Vagina (tissue), 2 donors: ENCODE data around the gene PTPRE. TPM values are rescaled to one million over a fixed set of nuclear protein-coding genes. Genes with fewer than 3 reads are reported as not detected.

ENCODE experiments used
- DNase-seq, 2 donors: peaks; one replicate each; pipeline ENCODE4 v3.0.0-alpha.2; 2017; ENCODE audit errors: extremely low spot score in 2 of 2
- H3K27ac ChIP-seq: fragments of 200-600 bp; sonication (generic); one replicate; pipeline ENCODE4 v1.5.1; 2019
- H3K27me3 ChIP-seq: fragments of 200-600 bp; sonication (generic); one replicate; pipeline ENCODE4 v1.5.1; 2019
- H3K36me3 ChIP-seq, 2 donors: fragments of 200-600 bp; sonication (generic); one replicate each; pipeline ENCODE4 v1.5.1; 2017 to 2019
- H3K4me1 ChIP-seq: fragments of 200-600 bp; sonication (generic); one replicate; pipeline ENCODE4 v1.5.1; 2019
- H3K4me3 ChIP-seq, 2 donors: fragments of 200-600 bp; sonication (generic); 1 replicate in 1 of 2; 2 replicates in 1 of 2; pipeline ENCODE4 v1.5.1; 2016 to 2019
- H3K9me3 ChIP-seq: fragments of 200-600 bp; sonication (generic); one replicate; pipeline ENCODE4 v1.5.1; 2019
- POLR2A ChIP-seq, 2 donors: fragments of 450-650 bp; IDR thresholded peaks; one replicate each; pipeline ENCODE4 v1.6.1; 2017; ENCODE audit warnings: antibody characterized with exemption in 2 of 2, mild to moderate bottlenecking in 2 of 2, moderate library complexity in 2 of 2
- POLR2AphosphoS5 ChIP-seq, 2 donors: sonication (generic); formaldehyde crosslinking; IDR thresholded peaks; one replicate each; pipeline ENCODE4 v1.9.0; 2017; ENCODE audit warnings: antibody characterized with exemption in 2 of 2, mild to moderate bottlenecking in 2 of 2, low read depth in 1 of 2; ENCODE audit not compliant: insufficient read depth in 1 of 2
- intact Hi-C: fragments of 100-400 bp; cut with DNase I; formaldehyde crosslinking; loops from one replicate; pipeline ENCODE4 v1.15.1; 2023
- total RNA-seq: library from RNA; depleted of rRNA; stranded (reverse); fragments of >200 nt; gene quantifications from one replicate; pipeline ENCODE4 v1.2.3, GENCODE V29; 2016
- TF ChIP-seq, protein P1 (sequence below), 3 experiments: fragments of 450-650 bp in 2 of 3; fragments of 200-600 bp in 1 of 3; sonication (generic) in 1 of 3; IDR thresholded peaks; one replicate each; pipeline ENCODE4 v1.5.1; 2017 to 2019; ENCODE audit warnings: antibody characterized with exemption in 3 of 3, mild to moderate bottlenecking in 2 of 3, moderate library complexity in 2 of 3

PTPRE gene
- total RNA-seq, 1 donor from 2014 or later = 77.6 TPM

DNA sequence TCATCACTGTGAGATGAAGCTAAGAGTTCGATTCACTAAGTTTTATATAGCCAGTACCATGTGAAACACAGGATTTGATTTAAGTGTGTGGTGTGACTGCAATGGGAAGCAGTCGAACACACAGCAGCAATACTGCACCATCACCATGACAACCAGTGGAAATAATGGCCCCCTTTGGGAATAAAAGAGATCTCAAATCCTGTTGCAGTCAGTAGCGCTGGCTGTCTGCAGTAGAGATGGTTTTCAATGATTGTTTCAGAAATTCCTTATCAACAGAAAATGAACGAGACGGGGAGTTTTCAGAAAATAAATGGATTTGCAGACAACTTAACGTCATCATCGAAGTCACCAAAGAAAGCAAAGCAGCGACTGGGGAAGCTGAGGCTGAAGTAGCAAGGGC is 91.0 kb downstream of the PTPRE start:
- Histone ChIP-seq H3K4me3 (no peak overlapping the region), H3K27ac (no peak overlapping the region), H3K27me3 (no peaks in the 10 kb centered on the region), H3K9me3 (no peaks in the 10 kb centered on the region), H3K36me3 (no peaks in the 10 kb centered on the region), H3K4me1 (no peaks in the 10 kb centered on the region)
- DNase-seq = no peak
- intact Hi-C loops = no loop called here
- TF ChIP-seq, protein P1, sequence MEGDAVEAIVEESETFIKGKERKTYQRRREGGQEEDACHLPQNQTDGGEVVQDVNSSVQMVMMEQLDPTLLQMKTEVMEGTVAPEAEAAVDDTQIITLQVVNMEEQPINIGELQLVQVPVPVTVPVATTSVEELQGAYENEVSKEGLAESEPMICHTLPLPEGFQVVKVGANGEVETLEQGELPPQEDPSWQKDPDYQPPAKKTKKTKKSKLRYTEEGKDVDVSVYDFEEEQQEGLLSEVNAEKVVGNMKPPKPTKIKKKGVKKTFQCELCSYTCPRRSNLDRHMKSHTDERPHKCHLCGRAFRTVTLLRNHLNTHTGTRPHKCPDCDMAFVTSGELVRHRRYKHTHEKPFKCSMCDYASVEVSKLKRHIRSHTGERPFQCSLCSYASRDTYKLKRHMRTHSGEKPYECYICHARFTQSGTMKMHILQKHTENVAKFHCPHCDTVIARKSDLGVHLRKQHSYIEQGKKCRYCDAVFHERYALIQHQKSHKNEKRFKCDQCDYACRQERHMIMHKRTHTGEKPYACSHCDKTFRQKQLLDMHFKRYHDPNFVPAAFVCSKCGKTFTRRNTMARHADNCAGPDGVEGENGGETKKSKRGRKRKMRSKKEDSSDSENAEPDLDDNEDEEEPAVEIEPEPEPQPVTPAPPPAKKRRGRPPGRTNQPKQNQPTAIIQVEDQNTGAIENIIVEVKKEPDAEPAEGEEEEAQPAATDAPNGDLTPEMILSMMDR (IDR thresholded peaks at IDR 0.05) = no peak
- TF ChIP-seq POLR2AphosphoS5 (IDR thresholded peaks at IDR 0.05; ENCODE audit: insufficient read depth in 1 of 2, low read depth in 1 of 2) (no peak), POLR2A (IDR thresholded peaks at IDR 0.05) (no peak)

DNA sequence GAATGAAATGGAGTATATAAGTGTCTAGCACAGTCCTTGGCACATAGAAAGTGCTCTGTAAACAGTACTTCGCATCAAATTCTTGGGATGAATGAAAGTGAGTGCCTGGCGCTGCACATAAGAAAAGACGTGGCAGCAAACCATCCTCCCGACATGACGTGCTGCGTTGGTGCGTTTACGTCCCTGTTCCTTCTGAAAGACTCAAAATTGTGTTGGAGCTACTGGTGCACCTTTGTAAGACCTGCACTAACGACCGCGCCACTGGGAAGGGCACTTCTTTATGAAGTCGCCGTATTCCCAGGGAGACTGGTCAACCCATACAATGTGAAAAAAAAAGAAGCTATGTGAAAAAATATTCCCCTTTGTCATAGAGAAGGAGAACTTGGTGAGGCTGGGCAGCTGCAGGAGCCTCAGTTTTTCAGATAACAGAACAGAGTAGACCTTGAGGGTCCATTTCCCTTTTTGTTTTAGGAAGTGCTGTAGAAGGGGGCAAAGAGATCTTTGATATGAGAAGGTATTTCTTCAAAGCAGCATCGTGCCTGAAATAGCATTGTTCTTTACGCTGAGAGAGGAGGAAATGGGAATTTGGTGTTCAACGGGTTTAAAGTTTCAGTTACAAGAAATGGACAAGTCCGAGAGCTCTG is 91.7 kb downstream of the PTPRE start:
- Histone ChIP-seq H3K36me3 (no peaks in the 10 kb centered on the region), H3K9me3 (no peaks in the 10 kb centered on the region), H3K4me1 (no peaks in the 10 kb centered on the region), H3K4me3 (no peak overlapping the region), H3K27me3 (no peaks in the 10 kb centered on the region), H3K27ac (no peak overlapping the region)
- intact Hi-C loops = no loop called here
- TF ChIP-seq POLR2AphosphoS5 (IDR thresholded peaks at IDR 0.05; ENCODE audit: insufficient read depth in 1 of 2, low read depth in 1 of 2) (no peak), POLR2A (IDR thresholded peaks at IDR 0.05) (no peak)
- TF ChIP-seq, protein P1 (IDR thresholded peaks at IDR 0.05) = no peak
- DNase-seq = no peak

DNA sequence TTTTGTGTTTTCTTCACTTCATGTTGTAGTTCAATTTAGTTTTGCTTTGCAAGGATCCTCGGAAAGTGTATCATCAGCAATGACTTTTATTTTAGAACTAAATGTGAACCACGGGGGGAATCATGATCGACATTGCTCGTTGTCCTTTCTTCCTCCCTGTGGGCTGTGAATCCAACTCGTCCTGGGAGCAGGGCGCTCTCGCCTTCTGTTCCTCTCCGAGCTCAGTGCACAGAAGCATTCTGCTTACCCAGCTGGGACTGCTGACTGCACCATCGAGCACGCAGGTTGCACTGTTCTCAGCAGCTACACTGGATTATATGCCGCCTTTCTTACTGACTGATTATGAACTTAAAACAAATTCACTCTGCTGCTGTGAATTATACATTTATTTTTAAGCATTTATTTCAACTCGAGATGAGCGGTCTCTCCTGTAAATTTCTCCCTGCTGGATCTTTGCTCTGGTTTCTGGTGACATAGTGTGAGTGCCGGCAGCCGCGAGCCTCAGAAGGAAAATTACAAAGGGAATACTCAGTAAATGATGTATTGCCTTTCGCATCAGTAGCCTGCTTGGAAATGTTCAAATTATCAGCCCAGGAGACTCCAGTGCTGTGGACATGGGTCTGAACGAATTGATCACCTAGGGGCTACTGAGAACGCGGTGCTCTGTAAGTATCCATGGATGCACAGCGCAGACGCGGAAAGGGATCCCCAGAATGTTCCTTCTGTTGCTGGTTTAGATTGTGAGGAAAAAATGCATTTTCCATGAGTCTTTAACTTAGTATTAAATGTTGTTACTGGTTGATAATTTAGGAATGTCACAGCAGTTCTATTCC is 92.6 kb downstream of the PTPRE start:
- no peak overlapping the region for H3K27ac ChIP-seq
- no peaks in the 10 kb centered on the region for H3K4me1 ChIP-seq
- no peak for DNase-seq
- H3K36me3 ChIP-seq = no peaks in the 10 kb centered on the region
- H3K9me3 ChIP-seq = no peaks in the 10 kb centered on the region
- no peak overlapping the region for H3K4me3 ChIP-seq
- TF ChIP-seq POLR2AphosphoS5 (IDR thresholded peaks at IDR 0.05; ENCODE audit: insufficient read depth in 1 of 2, low read depth in 1 of 2) = no peak
- TF ChIP-seq, protein P1 (IDR thresholded peaks at IDR 0.05) = no peak
- TF ChIP-seq POLR2A (IDR thresholded peaks at IDR 0.05) = no peak
- intact Hi-C loops = no loop called here
- H3K27me3 ChIP-seq = no peaks in the 10 kb centered on the region

DNA sequence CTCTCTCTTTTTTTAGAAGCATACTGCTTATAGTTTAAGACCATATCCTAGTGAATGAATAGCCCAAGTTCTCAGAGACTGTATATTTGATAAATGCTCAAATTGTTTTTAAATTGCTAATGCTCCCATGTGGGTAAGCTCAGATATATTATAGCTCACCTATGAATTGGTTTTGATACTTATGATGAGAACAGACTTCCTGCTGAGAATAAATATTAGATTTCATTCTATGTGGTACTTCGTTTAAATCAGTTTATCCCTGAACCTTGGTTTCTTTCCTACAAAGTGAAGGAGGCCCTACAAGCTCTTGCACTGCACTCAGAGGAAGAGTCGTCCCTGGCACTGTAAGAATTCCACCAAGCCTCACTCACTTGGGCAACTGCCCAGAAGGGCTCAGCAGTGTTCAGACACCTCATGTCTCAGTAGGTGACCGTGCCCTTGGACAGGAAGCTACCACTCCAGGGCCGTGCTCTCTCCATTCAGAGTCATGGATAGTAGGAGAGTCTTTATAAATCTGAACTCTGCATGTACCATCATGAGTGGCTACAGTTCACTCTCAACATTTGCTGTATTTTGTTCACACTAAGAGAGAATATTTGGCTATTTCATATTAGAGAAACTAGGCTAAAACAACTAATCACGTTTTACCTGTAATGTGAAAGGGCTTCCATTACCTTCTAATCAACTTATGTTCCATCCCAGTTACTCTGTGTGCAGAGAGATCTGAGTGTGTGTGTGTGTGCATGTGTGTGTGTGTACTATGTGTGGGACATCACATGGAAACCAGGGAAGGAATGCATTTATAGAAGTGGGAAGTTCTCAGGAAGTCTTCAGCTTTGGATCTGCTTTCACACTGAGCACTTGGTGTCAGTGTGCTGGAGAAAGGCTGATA is 93.8 kb downstream of the PTPRE start:
- no peaks in the 10 kb centered on the region for H3K4me1 ChIP-seq
- no peaks in the 10 kb centered on the region for H3K36me3 ChIP-seq
- no peak for DNase-seq
- intact Hi-C loops = no loop called here
- no peak overlapping the region for H3K27ac ChIP-seq
- H3K9me3 ChIP-seq = no peaks in the 10 kb centered on the region
- no peaks in the 10 kb centered on the region for H3K27me3 ChIP-seq
- H3K4me3 ChIP-seq = no peak overlapping the region
- no peak for TF ChIP-seq POLR2A (IDR thresholded peaks at IDR 0.05)
- TF ChIP-seq, protein P1 (IDR thresholded peaks at IDR 0.05) = no peak
- TF ChIP-seq POLR2AphosphoS5 (IDR thresholded peaks at IDR 0.05; ENCODE audit: insufficient read depth in 1 of 2, low read depth in 1 of 2) = no peak
